GM20000 (cell line): Measurements from ENCODE around the gene LRRC74B.

ENCODE experiments used
- DNase-seq: peaks from one replicate; pipeline ENCODE4 v3.0.0; 2012; ENCODE audit warnings: low spot score
- CTCF ChIP-seq: IDR thresholded peaks from 2 replicates; pipeline ENCODE4 v1.5.1; 2012; ENCODE audit warnings: mild to moderate bottlenecking, control low read depth; ENCODE audit errors: extremely low read depth, missing control alignments

LRRC74B gene

DNA sequence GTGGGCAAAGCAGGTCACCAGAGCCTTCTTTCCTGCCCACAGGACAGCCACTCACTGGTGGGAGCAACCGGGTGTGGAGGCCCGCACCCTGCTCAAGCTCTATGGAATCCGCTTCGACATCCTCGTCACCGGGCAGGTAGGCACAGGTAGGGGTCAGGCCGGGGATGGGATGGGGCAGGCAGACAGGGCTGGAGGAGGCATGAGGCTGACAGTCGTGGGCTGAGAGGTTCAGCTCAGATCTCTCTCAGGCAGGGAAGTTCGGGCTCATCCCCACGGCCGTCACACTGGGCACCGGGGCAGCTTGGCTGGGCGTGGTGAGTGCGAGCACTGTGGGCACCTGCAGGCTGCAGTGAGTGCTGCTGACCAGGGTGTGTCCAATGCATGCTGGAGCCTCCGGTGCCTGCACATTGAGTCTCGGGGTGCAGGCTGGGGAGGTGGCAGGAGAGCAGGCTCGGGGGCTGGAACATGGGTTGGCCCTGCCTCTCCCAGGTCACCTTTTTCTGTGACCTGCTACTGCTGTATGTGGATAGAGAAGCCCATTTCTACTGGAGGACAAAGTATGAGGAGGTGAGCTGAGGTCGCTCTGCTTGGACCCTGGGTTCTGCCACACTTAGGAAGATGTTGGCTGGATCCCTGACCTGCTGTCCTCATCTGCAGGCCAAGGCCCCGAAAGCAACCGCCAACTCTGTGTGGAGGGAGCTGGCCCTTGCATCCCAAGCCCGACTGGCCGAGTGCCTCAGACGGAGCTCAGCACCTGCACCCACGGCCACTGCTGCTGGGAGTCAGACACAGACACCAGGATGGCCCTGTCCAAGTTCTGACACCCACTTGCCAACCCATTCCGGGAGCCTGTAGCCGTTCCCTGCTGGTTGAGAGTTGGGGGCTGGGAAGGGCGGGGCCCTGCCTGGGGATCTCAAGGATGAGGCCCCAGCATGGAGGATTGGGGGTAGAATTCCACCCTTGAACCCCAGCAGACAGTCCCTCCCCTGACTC is 19.7 kb upstream of the LRRC74B start:
- DNase-seq, result no peak
- no peak for TF ChIP-seq CTCF

- TF ChIP-seq CTCF, result no peak
- no peak for DNase-seq
These were observed 18.7 kb upstream of the LRRC74B start for GRCh38 chr22:21026783-21027692.

- TF ChIP-seq CTCF, result no peak
- no peak for DNase-seq
These were observed 17.2 kb upstream of the LRRC74B start for GRCh38 chr22:21028277-21029251.

- DNase-seq, result no peak
- no peak for TF ChIP-seq CTCF
These were observed 16.2 kb upstream of the LRRC74B start for GRCh38 chr22:21029486-21030025.

DNA sequence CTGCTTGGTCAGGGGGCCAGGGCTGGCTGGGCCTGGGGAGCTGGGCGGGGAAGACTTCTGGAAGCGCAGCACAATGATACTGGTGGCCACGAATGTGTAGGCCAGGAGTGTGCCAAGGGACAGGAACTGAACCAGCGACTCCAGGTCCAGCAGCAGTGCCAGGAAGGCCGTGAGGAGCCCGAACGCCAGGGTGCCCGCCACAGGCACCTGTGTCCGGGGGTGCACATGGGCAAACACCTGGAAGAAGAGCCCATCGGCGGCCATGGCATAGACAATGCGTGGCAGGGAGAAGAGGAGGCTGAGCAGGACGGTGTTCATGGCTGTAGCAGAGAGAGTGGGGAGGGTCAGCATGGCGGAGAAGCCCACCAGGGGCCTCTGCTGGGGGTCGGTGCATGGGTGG is 15.7 kb upstream of the LRRC74B start:
- DNase-seq, result no peak
- TF ChIP-seq CTCF, result no peak

- TF ChIP-seq CTCF, result no peak
These were observed 14.9 kb upstream of the LRRC74B start for GRCh38 chr22:21030621-21031544.

More at GRCh38 chr22:21030621-21031544, 14.9 kb upstream of the LRRC74B start:
- no peak for DNase-seq
